H1 (cell line): ENCODE data around the gene SCARB1. TPM values are rescaled to one million over a fixed set of nuclear protein-coding genes. Genes with fewer than 3 reads are reported as not detected.
A peak's percentile ranks its signal among the peaks of the same experiment; 100 is the strongest.

ENCODE experiments used
- CTCF ChIA-PET: fragments of 300-600 bp; sonication (Branson Sonifier 250); formaldehyde crosslinking; loops from one replicate; lab custom pipeline; 2021; ENCODE audit not compliant: partially characterized antibody; lab: Charles Lee
- POLR2A ChIA-PET: fragments of 300-600 bp; sonication (Branson Sonifier 250); formaldehyde crosslinking; loops from one replicate; lab custom pipeline; 2021; ENCODE audit warnings: inconsistent platforms; ENCODE audit not compliant: partially characterized antibody; lab: Charles Lee
- DNase-seq, 2 experiments: peaks; one replicate each; pipeline versions ENCODE4 v3.0.0 to v3.0.0-alpha.2; 2010 to 2022; ENCODE audit warnings: low spot score in 2 of 2, low read depth in 1 of 2, mixed read lengths in 1 of 2
- FAIRE-seq: peaks from 2 replicates; lab custom pipeline; 2011; peaks lifted over from hg19 to GRCh38; lab: Jason Lieb, UNC
- H2AFZ ChIP-seq: 2 replicates; pipeline ENCODE4 v1.8.1; 2012; ENCODE audit warnings: low read length, inconsistent platforms
- H2AK5ac ChIP-seq: 2 replicates; pipeline ENCODE4 v1.6.1; 2013; ENCODE audit warnings: low read depth, low read length
- H2BK120ac ChIP-seq: replicated peaks from 2 replicates; pipeline ENCODE3; 2013; ENCODE audit warnings: low read depth, low read length, inconsistent platforms
- H2BK12ac ChIP-seq: 2 replicates; pipeline ENCODE4 v1.6.1; 2013; ENCODE audit warnings: low read depth, low read length
- H2BK15ac ChIP-seq: 2 replicates; pipeline ENCODE4 v1.6.1; 2013; ENCODE audit warnings: low read length
- H2BK20ac ChIP-seq: 2 replicates; pipeline ENCODE4 v1.6.1; 2013; ENCODE audit warnings: low read length
- H2BK5ac ChIP-seq: 2 replicates; pipeline ENCODE4 v1.6.1; 2013; ENCODE audit warnings: low read depth, low read length
- H3K14ac ChIP-seq: 2 replicates; pipeline ENCODE4 v1.6.1; 2013; ENCODE audit warnings: inconsistent platforms; ENCODE audit not compliant: insufficient read length
- H3K18ac ChIP-seq: 2 replicates; pipeline ENCODE4 v1.6.1; 2013; ENCODE audit warnings: low read length; ENCODE audit errors: extremely low read depth
- H3K23ac ChIP-seq: 2 replicates; pipeline ENCODE4 v1.6.1; 2013; ENCODE audit warnings: inconsistent platforms; ENCODE audit not compliant: insufficient read length
- H3K23me2 ChIP-seq: 2 replicates; pipeline ENCODE4 v1.6.1; 2013; ENCODE audit warnings: low read depth, low read length
- H3K27ac ChIP-seq: 2 replicates; pipeline ENCODE4 v1.6.1; 2011; ENCODE audit warnings: low read depth, low read length, inconsistent platforms
- H3K27me3 ChIP-seq, 4 experiments: replicated peaks in 1 of 4; 1 replicate in 1 of 4; 2 replicates in 3 of 4; pipeline versions ENCODE4 v1.6.1 to v1.8.1; 2011 to 2013; ENCODE audit warnings: low read length in 3 of 4, mild to moderate bottlenecking in 3 of 4, inconsistent platforms in 2 of 4, mixed read lengths in 2 of 4, moderate library complexity in 1 of 4; ENCODE audit not compliant: control insufficient read depth in 3 of 4, insufficient read depth in 3 of 4; ENCODE audit errors: extremely low read depth in 1 of 4
- H3K36me3 ChIP-seq, 4 experiments: 2 replicates each; pipeline versions ENCODE4 v1.6.1 to v1.8.1; 2011 to 2013; ENCODE audit warnings: mild to moderate bottlenecking in 4 of 4, low read length in 3 of 4, moderate library complexity in 2 of 4, control low read depth in 1 of 4, inconsistent platforms in 1 of 4; ENCODE audit not compliant: insufficient read depth in 4 of 4, control insufficient read depth in 2 of 4
- H3K4ac ChIP-seq: replicated peaks from 2 replicates; pipeline ENCODE3; 2013; ENCODE audit warnings: low read length, low read depth, mixed read lengths, inconsistent platforms; ENCODE audit not compliant: insufficient read length
- H3K4me1 ChIP-seq, 4 experiments: replicated peaks in 1 of 4; 1 replicate in 1 of 4; 2 replicates in 3 of 4; pipeline versions ENCODE4 v1.6.1 to v1.8.1; 2011 to 2013; ENCODE audit warnings: low read length in 3 of 4, inconsistent platforms in 2 of 4, mixed read lengths in 1 of 4; ENCODE audit not compliant: insufficient read depth in 4 of 4, control insufficient read depth in 3 of 4
- H3K4me2 ChIP-seq, 2 experiments: 2 replicates each; pipeline versions ENCODE4 v1.6.1 to v1.8.1; 2011 to 2013; ENCODE audit warnings: low read depth in 2 of 2, low read length in 2 of 2, control low read depth in 1 of 2, inconsistent platforms in 1 of 2, mild to moderate bottlenecking in 1 of 2; ENCODE audit not compliant: insufficient read depth in 1 of 2
- H3K4me3 ChIP-seq, 4 experiments: fragments of 200-600, 300-600 bp in 1 of 4; sonication (generic), shearing (Covaris generic), sonication (Bioruptor Twin) in 1 of 4; 2 replicates each; pipeline versions ENCODE4 v1.5.1 to v1.8.1; 2011 to 2016; ENCODE audit warnings: low read length in 4 of 4, low read depth in 3 of 4, control low read depth in 2 of 4, inconsistent platforms in 2 of 4, mild to moderate bottlenecking in 2 of 4, mixed read lengths in 1 of 4, moderate library complexity in 1 of 4; ENCODE audit not compliant: insufficient read depth in 2 of 4; ENCODE audit errors: extremely low read depth in 1 of 4
- H3K56ac ChIP-seq: replicated peaks from 2 replicates; pipeline ENCODE3; 2013; ENCODE audit warnings: low read depth, mild to moderate bottlenecking, mixed read lengths, low read length, inconsistent platforms; ENCODE audit not compliant: insufficient read length
- H3K79me1 ChIP-seq: 2 replicates; pipeline ENCODE4 v1.6.1; 2013; ENCODE audit warnings: low read depth, low read length, control low read depth
- H3K79me2 ChIP-seq, 2 experiments: 2 replicates each; pipeline versions ENCODE4 v1.6.1 to v1.8.1; 2012 to 2013; ENCODE audit warnings: low read length in 2 of 2, mild to moderate bottlenecking in 2 of 2, inconsistent platforms in 1 of 2; ENCODE audit not compliant: insufficient read depth in 2 of 2, control insufficient read depth in 1 of 2
- H3K9ac ChIP-seq, 4 experiments: replicated peaks in 1 of 4; 1 replicate in 1 of 4; 2 replicates in 3 of 4; pipeline versions ENCODE4 v1.6.1 to v1.8.1; 2011 to 2013; ENCODE audit warnings: low read depth in 3 of 4, low read length in 3 of 4, control low read depth in 2 of 4, mild to moderate bottlenecking in 2 of 4, moderate library complexity in 2 of 4, inconsistent platforms in 1 of 4; ENCODE audit errors: extremely low read depth in 1 of 4
- H3K9me3 ChIP-seq, 2 experiments: 2 replicates each; pipeline versions ENCODE4 v1.6.1 to v1.8.1; 2012 to 2013; ENCODE audit warnings: mild to moderate bottlenecking in 2 of 2, moderate library complexity in 2 of 2, control low read depth in 1 of 2, inconsistent platforms in 1 of 2, low read depth in 1 of 2, low read length in 1 of 2, mixed read lengths in 1 of 2; ENCODE audit not compliant: insufficient read depth in 2 of 2
- H4K20me1 ChIP-seq, 2 experiments: replicated peaks in 1 of 2; 2 replicates each; pipeline versions ENCODE3 to v1.8.1; 2011 to 2013; ENCODE audit warnings: inconsistent platforms in 2 of 2, low read length in 2 of 2, mild to moderate bottlenecking in 1 of 2; ENCODE audit not compliant: insufficient read depth in 2 of 2, control insufficient read depth in 1 of 2
- H4K5ac ChIP-seq: 2 replicates; pipeline ENCODE4 v1.6.1; 2013; ENCODE audit warnings: low read length, low read depth, mixed read lengths, inconsistent platforms; ENCODE audit not compliant: insufficient read length
- H4K8ac ChIP-seq: 2 replicates; pipeline ENCODE4 v1.8.0; 2013; ENCODE audit warnings: mild to moderate bottlenecking, moderate library complexity, low read length, inconsistent platforms; ENCODE audit not compliant: insufficient read depth; ENCODE audit errors: extremely low read depth
- H4K91ac ChIP-seq: replicated peaks from 2 replicates; pipeline ENCODE3; 2013; ENCODE audit warnings: low read length, mixed read lengths, inconsistent platforms; ENCODE audit not compliant: insufficient read length
- CEBPB ChIP-seq: IDR thresholded peaks from 2 replicates; pipeline ENCODE4 v1.6.1; 2012; ENCODE audit warnings: low read depth, low read length
- GTF2F1 ChIP-seq: IDR thresholded peaks from 2 replicates; pipeline ENCODE4 v1.6.1; 2012; ENCODE audit warnings: low read depth, low read length, improper control_type of control experiment, borderline replicate concordance
- HDAC2 ChIP-seq, 2 experiments: fragments of 300-600 bp in 1 of 2; sonication (generic) in 1 of 2; IDR thresholded peaks; 2 replicates each; pipeline ENCODE4 v1.6.1; 2011 to 2012; ENCODE audit warnings: low read depth in 2 of 2, low read length in 2 of 2, mild to moderate bottlenecking in 2 of 2, moderate library complexity in 2 of 2, borderline replicate concordance in 1 of 2, inconsistent platforms in 1 of 2
- KDM4A ChIP-seq: IDR thresholded peaks from one replicate; pipeline ENCODE4 v1.7.1; 2012; ENCODE audit warnings: low read depth, mild to moderate bottlenecking, moderate library complexity, low read length, inconsistent platforms; ENCODE audit not compliant: severe bottlenecking
- POLR2AphosphoS5 ChIP-seq: IDR thresholded peaks from 2 replicates; pipeline ENCODE4 v1.6.1; 2011; ENCODE audit warnings: low read depth, low read length
- POU5F1 ChIP-seq: IDR thresholded peaks from 2 replicates; pipeline ENCODE4 v1.6.1; 2011; ENCODE audit warnings: low read depth, mild to moderate bottlenecking, low read length, moderate library complexity
- RBBP5 ChIP-seq: IDR thresholded peaks from 2 replicates; pipeline ENCODE4 v1.7.1; 2012; ENCODE audit warnings: low read depth, mild to moderate bottlenecking, inconsistent platforms, low read length, moderate library complexity, borderline replicate concordance
- SIRT6 ChIP-seq: IDR thresholded peaks from one replicate; pipeline ENCODE4 v1.7.1; 2012; ENCODE audit warnings: low read length, inconsistent platforms
- SP2 ChIP-seq: IDR thresholded peaks from 2 replicates; pipeline ENCODE4 v1.6.1; 2012; ENCODE audit warnings: mild to moderate bottlenecking, low read length, inconsistent platforms
- SRF ChIP-seq: IDR thresholded peaks from 2 replicates; pipeline ENCODE4 v1.6.1; 2011; ENCODE audit warnings: mild to moderate bottlenecking, low read depth, low read length, moderate library complexity
- SUZ12 ChIP-seq: fragments of 200-600 bp; sonication (generic); IDR thresholded peaks from 2 replicates; pipeline ENCODE4 v1.6.1; 2012; ENCODE audit warnings: mild to moderate bottlenecking, inconsistent platforms, low read length, moderate library complexity, mixed read lengths
- TAF1 ChIP-seq: IDR thresholded peaks from 2 replicates; pipeline ENCODE4 v1.6.1; 2011; ENCODE audit warnings: mild to moderate bottlenecking, low read depth, low read length
- WGBS, 2 experiments: shearing (Covaris generic) in 1 of 2; methylation state at CpG; one replicate each; pipeline versions ENCODE4 v1.1.6 to v1.1.7; 2013 to 2015; ENCODE audit warnings: low lambda C conversion rate in 2 of 2, mixed read lengths in 2 of 2, inconsistent platforms in 1 of 2, low coverage in 1 of 2, missing lambda C conversion rate in 1 of 2; ENCODE audit not compliant: insufficient replicate concordance in 2 of 2, insufficient coverage in 1 of 2, insufficient read length in 1 of 2; ENCODE audit errors: extremely low coverage in 1 of 2, missing lambda C conversion rate in 1 of 2; 5-methylcytosine and 5-hydroxymethylcytosine counted together
- polyA plus RNA-seq, 7 experiments: library from polyadenylated mRNA; depleted of rRNA in 3 of 7; stranded (reverse) in 5 of 7; unstranded in 2 of 7; fragments of >200 nt in 5 of 7; fragments of 200-250 nt in 2 of 7; gene quantifications; 1 replicate in 5 of 7; 2 replicates in 1 of 7; 4 replicates in 1 of 7; pipeline versions ENCODE4 v1.2.1 to v1.2.3, GENCODE V29; 2011 to 2013; ENCODE audit warnings: missing spikeins in 2 of 7, mixed read lengths in 2 of 7
- total RNA-seq: library from RNA; stranded (reverse); fragmentation: NEBNext Ultra II Directional; extraction: Animal tissue kit (Norgen Biotek cat#: 25700); gene quantifications from 2 replicates; pipeline ENCODE4 v1.2.1, GENCODE V29; 2021

Gene SCARB1
- total and polyA plus RNA-seq, 2 of the 8 experiments (the other 6 are each of a cell fraction or from before 2014, with no cell fraction given): 45.3 to 57.1 TPM

GRCh38 chr12:124777399-124778372 is 86.0 kb downstream of the SCARB1 start:
- Histone ChIP-seq H3K27me3 (no peaks in the 10 kb centered on the region; a peak in 1 of 7 replicates), H4K20me1 (no peaks in the 10 kb centered on the region), H3K4me1 (no peaks in the 10 kb centered on the region; a peak in 1 of 7 replicates), H2BK20ac (no peak overlapping the region), H3K18ac (no peak overlapping the region), H3K4me2 (no peak overlapping the region), H3K9me3 (no peaks in the 10 kb centered on the region), H3K4ac (no peak overlapping the region), H2AFZ (no peak overlapping the region), H2BK12ac (no peak overlapping the region), H2BK5ac (no peak overlapping the region; the same call in 1 of the 2 replicates), H3K36me3 (no peaks in the 10 kb centered on the region), H3K27ac (no peak overlapping the region), H2AK5ac (no peak overlapping the region), H2BK120ac (no peak overlapping the region), H3K4me3 (no peak overlapping the region), H3K79me2 (no peaks in the 10 kb centered on the region), H4K8ac (peak overlapping the region; percentile 57; the same call in 1 of the 2 replicates), H4K5ac (no peak overlapping the region), H3K79me1 (no peaks in the 10 kb centered on the region), H3K56ac (no peak overlapping the region)
- DNase-seq (no peak), FAIRE-seq (no peak)
- TF ChIP-seq CEBPB (no peak), RBBP5 (no peak), SUZ12 (no peak), HDAC2 (IDR thresholded peaks at IDR 0.05; ENCODE audit: borderline replicate concordance in 1 of 2, low read depth in 2 of 2, low read length in 2 of 2) (no peak), POLR2AphosphoS5 (no peak), SP2 (no peak), TAF1 (no peak), GTF2F1 (no peak), SIRT6 (no peak), SRF (no peak), KDM4A (no peak), POU5F1 (no peak)
- TF ChIP-seq, all 59 proteins: peak for 0
- ChIA-PET CTCF (interaction anchor here (0.7 to 2.7 kb wide), 8 partner anchors 9 to 1343 kb away, joined by 3 to 9 read pairs (median 4); no protein-coding TSS in a partner anchor), POLR2A (interaction anchor here (0.9 kb wide), 1 partner anchor 13 kb away, joined by 3 read pairs; no protein-coding TSS in a partner anchor)
- no peak overlapping the region for H4K91ac ChIP-seq
- no peak overlapping the region for H3K14ac ChIP-seq
- H3K23me2 ChIP-seq: no peaks in the 10 kb centered on the region; the same call in 1 of the 2 replicates
- WGBS, 2 experiments: 84% methylated on average over 25 of the region's 31 CpGs; no CpG with 5 or more reads in 1 of the 2 experiments
- no peak overlapping the region for H3K9ac ChIP-seq
- H2BK15ac ChIP-seq: no peak overlapping the region
- no peak overlapping the region for H3K23ac ChIP-seq
